Naive thymus-derived CD4-positive, alpha-beta T cell (primary cell): ENCODE data around the gene FNDC5. TPM values are rescaled to one million over a fixed set of nuclear protein-coding genes. Genes with fewer than 3 reads are reported as not detected.

ENCODE experiments used
- ATAC-seq: fragments of 150-1000 bp; cut with Tn5 transposase; 2 replicates; pipeline ENCODE4 v1.10.0; 2021; ENCODE audit warnings: mild to moderate bottlenecking, moderate library complexity
- CTCF ChIA-PET: fragments of 350-600 bp; sonication (Branson Sonifier 250); formaldehyde crosslinking; loops from one replicate; lab custom pipeline; 2021; ENCODE audit warnings: antibody characterized with exemption; lab: Charles Lee
- POLR2A ChIA-PET: fragments of 350-600 bp; sonication (Branson Sonifier 250); formaldehyde crosslinking; loops from one replicate; lab custom pipeline; 2021; ENCODE audit warnings: antibody characterized with exemption, inconsistent platforms; lab: Charles Lee
- DNase-seq, 9 donors: peaks; one replicate each; pipeline versions ENCODE4 v3.0.0 to v3.0.0-alpha.2; 2020 to 2022; ENCODE audit warnings: mixed read lengths in 1 of 9
- H3K27ac ChIP-seq: one replicate; pipeline ENCODE4 v1.7.0; 2013; ENCODE audit warnings: mild to moderate bottlenecking, low read depth, low read length, moderate library complexity
- H3K27me3 ChIP-seq, 2 donors: one replicate each; pipeline ENCODE4 v1.7.0; 2013; ENCODE audit warnings: low read length in 2 of 2, mild to moderate bottlenecking in 2 of 2, moderate library complexity in 2 of 2; ENCODE audit not compliant: control insufficient read depth in 2 of 2, insufficient read depth in 2 of 2
- H3K36me3 ChIP-seq, 3 experiments: 1 replicate in 2 of 3; 2 replicates in 1 of 3; pipeline ENCODE4 v1.7.0; 2013; ENCODE audit warnings: low read length in 3 of 3, mild to moderate bottlenecking in 3 of 3, moderate library complexity in 1 of 3; ENCODE audit not compliant: insufficient read depth in 3 of 3, control insufficient read depth in 2 of 3
- H3K4me1 ChIP-seq, 2 donors: one replicate each; pipeline ENCODE4 v1.7.0; 2013; ENCODE audit warnings: low read length in 2 of 2, mild to moderate bottlenecking in 2 of 2, moderate library complexity in 1 of 2; ENCODE audit not compliant: control insufficient read depth in 2 of 2, insufficient read depth in 2 of 2
- H3K4me3 ChIP-seq: 2 replicates; pipeline ENCODE4 v1.7.0; 2013; ENCODE audit warnings: mild to moderate bottlenecking, low read length
- H3K9me3 ChIP-seq, 3 experiments: 1 replicate in 2 of 3; 2 replicates in 1 of 3; pipeline ENCODE4 v1.7.0; 2013; ENCODE audit warnings: low read length in 3 of 3; ENCODE audit not compliant: control insufficient read depth in 2 of 3
- H3K27ac Mint-ChIP-seq, 9 donors: one replicate each; pipeline ENCODE4 v1.8.0; 2020 to 2022; ENCODE audit warnings: mixed read lengths in 9 of 9, mild to moderate bottlenecking in 8 of 9, moderate library complexity in 5 of 9, inconsistent platforms in 2 of 9
- H3K27me3 Mint-ChIP-seq, 5 donors: one replicate each; pipeline ENCODE4 v1.8.0; 2021 to 2022; ENCODE audit warnings: mixed read lengths in 5 of 5, mild to moderate bottlenecking in 1 of 5
- H3K36me3 Mint-ChIP-seq, 5 donors: one replicate each; pipeline ENCODE4 v1.8.0; 2020 to 2022; ENCODE audit warnings: mixed read lengths in 5 of 5, mild to moderate bottlenecking in 3 of 5, inconsistent platforms in 1 of 5
- H3K4me1 Mint-ChIP-seq, 7 donors: one replicate each; pipeline ENCODE4 v1.8.0; 2020 to 2022; ENCODE audit warnings: mixed read lengths in 7 of 7, mild to moderate bottlenecking in 3 of 7, inconsistent platforms in 1 of 7
- H3K4me3 Mint-ChIP-seq, 10 donors: one replicate each; pipeline ENCODE4 v1.8.0; 2020 to 2022; ENCODE audit warnings: mild to moderate bottlenecking in 10 of 10, mixed read lengths in 10 of 10, moderate library complexity in 6 of 10, inconsistent platforms in 2 of 10
- H3K9me3 Mint-ChIP-seq, 11 donors: one replicate each; pipeline ENCODE4 v1.8.0; 2020 to 2022; ENCODE audit warnings: mixed read lengths in 11 of 11, mild to moderate bottlenecking in 4 of 11, inconsistent platforms in 1 of 11, moderate library complexity in 1 of 11
- intact Hi-C, 2 donors: fragments of 100-400 bp; cut with micrococcal nuclease; formaldehyde crosslinking; loops; one replicate each; pipeline ENCODE4 v1.15.1; 2023
- polyA plus RNA-seq, 2 donors: library from polyadenylated mRNA; unstranded; fragments of 300-500 nt; fragmentation: Illumina TruSeq; gene quantifications; one replicate each; pipeline ENCODE4 v1.2.3, GENCODE V29; 2021
- total RNA-seq, 6 experiments: library from RNA in 5 of 6; stranded (reverse) in 5 of 6; gene quantifications; 1 replicate in 5 of 6; 2 replicates in 1 of 6; pipeline ENCODE4 v1.2.3 and lab custom pipeline; 2021 to 2026

The FNDC5 gene
- total and polyA plus RNA-seq, 7 experiments from 2014 or later, result 0.25 TPM; not detected in 6

DNA sequence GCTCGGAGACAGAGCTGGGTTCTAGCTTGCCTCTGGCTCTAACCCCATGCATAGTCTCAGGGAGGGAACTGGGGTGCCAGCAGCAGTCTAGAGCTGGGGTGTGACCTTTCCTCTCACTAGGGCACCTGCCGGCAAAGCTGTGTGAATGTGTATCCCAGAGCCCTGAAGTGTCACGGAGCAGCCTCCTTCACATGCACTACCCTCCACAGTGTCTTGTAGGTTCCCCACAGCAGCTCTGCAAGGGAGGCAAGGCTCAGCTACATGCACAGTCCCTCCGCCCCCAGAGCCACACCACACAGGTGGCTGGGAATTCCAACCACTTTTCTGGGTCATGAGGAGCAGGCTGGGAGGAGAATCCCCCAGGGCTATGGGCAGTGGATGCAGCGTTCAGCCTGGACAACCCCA lies 7.9 kb upstream of the FNDC5 start:
- no peaks in the 10 kb centered on the region for H3K9me3 ChIP-seq
- ChIA-PET POLR2A (no interaction called here), CTCF (no interaction called here)
- no peak for ATAC-seq
- peaks cover 2 to 3% of the 10 kb centered on the region in 2 donors for H3K27me3 ChIP-seq
- no peak overlapping the region for H3K27ac Mint-ChIP-seq
- H3K36me3 Mint-ChIP-seq, result no peaks in the 10 kb centered on the region
- no peak for DNase-seq
- intact Hi-C loops, result no loop called here
- no peak overlapping the region for H3K4me3 Mint-ChIP-seq
- peaks cover 0 to 1% (median 0%) of the 10 kb centered on the region in 11 donors for H3K9me3 Mint-ChIP-seq
- no peak overlapping the region for H3K4me3 ChIP-seq
- H3K4me1 Mint-ChIP-seq, result peaks cover 0 to 8% (median 0%) of the 10 kb centered on the region in 7 donors
- peaks cover 27 to 43% (median 34%) of the 10 kb centered on the region in 5 donors for H3K27me3 Mint-ChIP-seq
- H3K36me3 ChIP-seq, result no peaks in the 10 kb centered on the region
- H3K4me1 ChIP-seq, result no peaks in the 10 kb centered on the region
- H3K27ac ChIP-seq, result no peak overlapping the region

DNA sequence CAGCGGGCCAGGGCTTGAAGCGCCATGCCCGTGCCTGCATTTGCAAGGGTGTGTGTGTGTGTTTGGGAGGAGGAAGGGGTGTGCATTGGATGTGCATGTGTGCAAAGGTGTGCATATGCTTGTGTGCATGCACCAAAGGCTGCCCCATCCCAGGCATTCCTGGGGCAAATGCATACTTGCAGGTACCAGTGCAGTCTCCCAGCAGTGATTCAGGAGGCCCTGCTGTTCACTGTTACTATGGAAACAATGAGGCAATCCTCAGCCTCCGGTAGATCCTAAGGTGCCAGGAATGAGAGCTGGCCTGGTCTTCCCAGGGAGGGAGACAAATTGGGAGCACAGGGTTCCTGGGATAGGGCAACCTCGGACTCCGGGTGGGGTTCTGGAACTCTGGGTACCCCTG lies 7.5 kb upstream of the FNDC5 start:
- H3K27me3 Mint-ChIP-seq, result peaks cover 25 to 40% (median 30%) of the 10 kb centered on the region in 5 donors
- no peaks in the 10 kb centered on the region for H3K36me3 Mint-ChIP-seq
- ChIA-PET POLR2A (no interaction called here), CTCF (no interaction called here)
- intact Hi-C loops, result no loop called here
- H3K36me3 ChIP-seq, result no peaks in the 10 kb centered on the region
- peaks cover 2 to 3% of the 10 kb centered on the region in 2 donors for H3K27me3 ChIP-seq
- ATAC-seq (no peak), DNase-seq (no peak)
- no peaks in the 10 kb centered on the region for H3K9me3 ChIP-seq
- no peak overlapping the region for H3K4me3 ChIP-seq
- peaks cover 0 to 1% (median 0%) of the 10 kb centered on the region in 11 donors for H3K9me3 Mint-ChIP-seq
- no peak overlapping the region for H3K27ac Mint-ChIP-seq
- no peaks in the 10 kb centered on the region for H3K4me1 ChIP-seq
- no peak overlapping the region for H3K4me3 Mint-ChIP-seq
- no peak overlapping the region for H3K27ac ChIP-seq
- H3K4me1 Mint-ChIP-seq, result peaks cover 0 to 8% (median 0%) of the 10 kb centered on the region in 7 donors

DNA sequence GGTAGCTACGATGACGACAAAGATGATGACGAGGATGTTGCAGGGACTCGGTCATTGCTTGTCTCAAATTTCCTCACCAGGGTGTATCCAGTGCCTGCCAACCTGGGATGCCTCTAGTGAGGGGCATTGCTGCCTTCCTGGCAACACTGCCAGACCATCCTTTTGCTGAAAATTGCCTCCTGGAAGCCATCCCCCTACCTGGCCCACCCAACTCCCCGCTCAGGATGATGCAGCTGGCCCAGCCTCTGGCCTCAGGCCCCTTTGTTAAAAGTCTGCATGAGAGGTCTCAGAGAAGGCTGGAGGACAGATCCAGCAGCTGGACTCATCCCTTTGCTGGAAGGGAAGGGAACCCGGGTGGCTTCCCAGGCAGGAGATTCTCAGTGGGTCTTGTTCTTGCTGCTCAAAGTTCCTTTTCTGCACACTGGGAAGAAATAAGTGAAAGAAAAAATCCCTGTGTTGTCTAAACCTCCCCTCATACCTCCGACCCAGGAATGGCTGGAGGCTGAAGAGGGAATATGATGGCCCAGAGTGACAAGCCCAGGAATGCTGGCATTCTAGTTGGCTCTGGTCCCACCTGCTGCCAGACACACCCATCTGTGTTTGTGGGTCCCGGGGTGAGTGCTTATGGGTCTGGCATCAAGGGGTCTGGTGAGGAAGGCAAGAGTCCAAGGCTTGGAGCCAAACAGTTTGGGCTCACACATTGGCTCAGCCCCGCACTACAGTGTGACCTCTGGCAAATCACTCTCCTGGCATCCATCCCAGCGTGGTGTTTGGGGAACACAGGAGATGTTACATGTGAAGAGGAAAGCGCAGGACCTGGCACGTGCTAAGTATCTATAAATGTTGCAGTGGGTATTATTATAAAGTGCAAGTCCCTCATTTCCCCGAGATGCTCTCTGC lies 6.7 kb upstream of the FNDC5 start:
- no peaks in the 10 kb centered on the region for H3K36me3 Mint-ChIP-seq
- intact Hi-C loops, result no loop called here
- H3K27ac Mint-ChIP-seq, result no peak overlapping the region
- peaks cover 29 to 39% (median 32%) of the 10 kb centered on the region in 5 donors for H3K27me3 Mint-ChIP-seq
- POLR2A ChIA-PET, result no interaction called here
- Histone ChIP-seq H3K27ac (no peak overlapping the region), H3K36me3 (no peaks in the 10 kb centered on the region), H3K27me3 (peaks cover 2 to 3% of the 10 kb centered on the region in 2 donors), H3K9me3 (no peaks in the 10 kb centered on the region), H3K4me1 (no peaks in the 10 kb centered on the region), H3K4me3 (no peak overlapping the region)
- H3K9me3 Mint-ChIP-seq, result peaks cover 0 to 1% (median 0%) of the 10 kb centered on the region in 11 donors
- DNase-seq, result no peak
- ATAC-seq, result no peak
- H3K4me3 Mint-ChIP-seq, result no peak overlapping the region
- CTCF ChIA-PET, result interaction anchor here (0.6 to 1.8 kb wide), 2 partner anchors 171 to 1490 kb away, joined by 3 to 4 read pairs; no protein-coding TSS in a partner anchor
- H3K4me1 Mint-ChIP-seq, result peaks cover 0 to 11% (median 0%) of the 10 kb centered on the region in 7 donors

DNA sequence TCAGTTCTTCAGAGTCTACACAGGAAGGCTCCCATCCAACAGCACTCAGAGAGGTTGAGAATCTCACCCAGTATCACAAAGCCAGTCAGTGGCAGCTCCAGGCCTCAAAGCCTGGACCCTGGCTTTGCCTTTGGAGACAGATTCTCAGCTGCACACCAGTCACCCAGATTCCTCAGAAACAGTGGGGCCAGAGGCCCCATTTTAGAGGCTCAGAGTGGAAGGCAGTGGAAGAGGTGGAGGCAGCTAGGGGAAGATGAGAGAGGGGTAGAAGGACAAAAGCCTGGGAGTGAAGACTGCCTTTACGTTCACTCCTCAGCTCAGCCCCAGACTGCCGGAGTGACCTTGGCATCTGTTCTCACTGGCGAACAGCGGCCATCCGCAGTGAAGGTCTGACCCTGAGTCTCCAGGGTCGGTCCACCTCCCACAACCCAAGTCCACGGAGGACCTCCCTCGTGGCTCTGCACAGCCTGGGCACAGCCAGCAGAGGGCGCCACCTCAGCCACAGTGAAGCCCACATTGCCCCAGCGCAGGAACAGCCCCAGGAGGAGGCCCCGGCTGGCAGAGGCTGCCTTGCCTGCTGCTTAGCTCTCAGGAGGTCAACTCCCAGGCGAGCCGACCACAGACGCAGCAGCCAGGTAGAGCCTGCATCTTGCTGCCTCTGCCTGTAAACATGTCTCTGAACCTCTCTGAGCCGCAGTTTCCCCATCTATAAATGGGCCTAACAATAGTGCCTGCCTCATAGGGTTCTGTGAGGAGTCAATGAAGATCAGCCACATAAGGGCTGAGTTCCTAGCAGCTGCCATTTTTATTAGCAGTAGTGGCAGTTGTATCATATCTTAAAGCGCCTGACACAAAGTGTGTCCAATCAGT lies 5.9 kb upstream of the FNDC5 start:
- H3K27me3 ChIP-seq, result peaks cover 3 to 7% of the 10 kb centered on the region in 2 donors
- H3K4me3 ChIP-seq, result no peak overlapping the region
- H3K4me1 ChIP-seq, result peaks cover 0 to 2% of the 10 kb centered on the region in 2 donors
- DNase-seq (peak; percentile 22 to 76 (median 39)), ATAC-seq (peak; percentile 88)
- Mint-ChIP-seq H3K9me3 (peaks cover 0 to 1% (median 0%) of the 10 kb centered on the region in 11 donors), H3K4me3 (no peak overlapping the region), H3K4me1 (peaks cover 0 to 12% (median 3%) of the 10 kb centered on the region in 7 donors), H3K27ac (no peak overlapping the region), H3K36me3 (no peaks in the 10 kb centered on the region), H3K27me3 (peaks cover 36 to 45% (median 37%) of the 10 kb centered on the region in 5 donors)
- no peak overlapping the region for H3K27ac ChIP-seq
- ChIA-PET CTCF (interaction anchor here (0.6 to 1.8 kb wide), 7 partner anchors 58 to 1489 kb away, joined by 3 to 5 read pairs (median 3); no protein-coding TSS in a partner anchor), POLR2A (no interaction called here)
- intact Hi-C loops, result loop anchor here (1.0 kb wide), 2 partner anchors 164 to 210 kb away; no protein-coding TSS in a partner anchor
- H3K9me3 ChIP-seq, result no peaks in the 10 kb centered on the region
- H3K36me3 ChIP-seq, result no peaks in the 10 kb centered on the region

DNA sequence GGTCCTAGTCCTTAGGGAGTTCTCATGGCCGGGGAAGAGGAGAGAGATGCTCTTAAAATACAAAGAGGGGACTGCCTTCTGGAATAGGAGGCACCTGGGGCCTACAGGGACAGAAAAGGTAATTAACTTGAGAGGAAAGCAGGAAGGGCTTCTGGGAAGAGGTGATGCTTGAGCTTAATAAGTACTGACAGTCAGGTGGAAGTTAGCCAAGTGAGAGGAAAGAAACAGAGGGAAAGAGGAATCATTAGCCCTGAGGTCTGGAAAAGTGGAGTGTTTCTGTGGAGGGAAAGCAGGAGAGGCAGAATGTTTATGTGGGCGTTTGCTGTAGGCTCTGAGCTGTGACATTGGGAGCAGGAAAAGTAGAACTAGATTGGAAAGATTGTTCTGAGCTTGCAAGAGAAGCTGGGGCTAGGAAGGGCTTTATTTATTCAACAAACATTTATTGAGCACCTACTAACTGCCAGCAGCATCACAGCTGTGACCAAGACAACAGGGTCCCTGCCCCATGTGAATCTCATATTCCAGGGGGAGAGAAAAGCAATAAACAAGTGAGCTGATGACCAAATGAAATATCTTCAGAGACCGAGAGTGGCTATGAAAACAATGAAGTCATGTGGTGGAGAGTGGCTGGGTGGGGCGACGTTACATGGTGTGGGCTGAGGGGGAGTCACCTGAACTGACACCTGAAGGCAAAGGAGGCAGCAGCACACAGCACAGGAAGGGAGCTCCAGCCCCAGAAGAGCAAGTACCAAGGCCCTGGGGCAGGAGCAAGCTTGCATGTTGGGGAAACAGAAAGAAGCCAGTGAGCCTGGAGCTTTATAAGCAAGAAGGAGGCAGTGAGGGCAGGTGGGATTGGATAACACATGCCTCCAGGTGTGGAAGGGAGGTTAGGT lies 4.4 kb upstream of the FNDC5 start:
- POLR2A ChIA-PET, result no interaction called here
- CTCF ChIA-PET, result interaction anchor here (1.5 kb wide), 1 partner anchor 163 kb away, joined by 5 read pairs; no protein-coding TSS in a partner anchor
- ATAC-seq (no peak), DNase-seq (no peak)
- Histone ChIP-seq H3K4me3 (no peak overlapping the region), H3K27me3 (peaks cover 3 to 15% of the 10 kb centered on the region in 2 donors), H3K4me1 (peaks cover 0 to 10% of the 10 kb centered on the region in 2 donors), H3K27ac (no peak overlapping the region), H3K9me3 (no peaks in the 10 kb centered on the region), H3K36me3 (no peaks in the 10 kb centered on the region)
- Mint-ChIP-seq H3K4me1 (peaks cover 3 to 18% (median 11%) of the 10 kb centered on the region in 7 donors), H3K36me3 (no peaks in the 10 kb centered on the region), H3K9me3 (peaks cover 0 to 1% (median 0%) of the 10 kb centered on the region in 11 donors), H3K4me3 (no peak overlapping the region), H3K27me3 (peaks cover 34 to 46% (median 43%) of the 10 kb centered on the region in 5 donors), H3K27ac (no peak overlapping the region)
- intact Hi-C loops, result no loop called here
